ENCODE results near the gene CHST15. TPM values are rescaled to one million over a fixed set of nuclear protein-coding genes. Genes with fewer than 3 reads are reported as not detected.

Gene CHST15
- total and polyA plus RNA-seq, 7 experiments from 2014 or later = 0.27 to 43.3 (median 2.2) TPM

GRCh38 chr10:124107072-124107471 lies 13.7 kb upstream of the CHST15 start:
- H3K27ac Mint-ChIP-seq = no peak overlapping the region
- Histone ChIP-seq H3K36me3 (ENCODE audit: control insufficient read depth in 2 of 3, insufficient read depth in 3 of 3, low read length in 3 of 3) (no peaks in the 10 kb centered on the region), H3K27me3 (ENCODE audit: control insufficient read depth in 2 of 2, insufficient read depth in 2 of 2, low read length in 2 of 2) (no peaks in the 10 kb centered on the region), H3K4me3 (ENCODE audit: low read length) (no peak overlapping the region), H3K4me1 (ENCODE audit: control insufficient read depth in 2 of 2, insufficient read depth in 2 of 2, low read length in 2 of 2) (no peaks in the 10 kb centered on the region), H3K9me3 (ENCODE audit: control insufficient read depth in 2 of 3, low read length in 3 of 3) (no peaks in the 10 kb centered on the region), H3K27ac (ENCODE audit: low read depth, low read length) (no peak overlapping the region)
- ATAC-seq (no peak), DNase-seq (no peak)
- H3K36me3 Mint-ChIP-seq = peaks cover 0 to 3% (median 0%) of the 10 kb centered on the region in 5 donors
- peaks cover 0 to 3% (median 0%) of the 10 kb centered on the region in 11 donors for H3K9me3 Mint-ChIP-seq
- H3K4me1 Mint-ChIP-seq = peaks cover 0 to 3% (median 0%) of the 10 kb centered on the region in 7 donors
- peaks cover 0 to 8% (median 5%) of the 10 kb centered on the region in 5 donors for H3K27me3 Mint-ChIP-seq
- H3K4me3 Mint-ChIP-seq = no peak overlapping the region
- POLR2A ChIA-PET = no interaction called here
- intact Hi-C loops (cut with micrococcal nuclease) = no loop called here
- CTCF ChIA-PET = no interaction called here

- Mint-ChIP-seq H3K27me3 (peaks cover 0 to 8% (median 5%) of the 10 kb centered on the region in 5 donors), H3K4me3 (no peak overlapping the region), H3K9me3 (peaks cover 0 to 3% (median 0%) of the 10 kb centered on the region in 11 donors), H3K4me1 (peaks cover 0 to 3% (median 0%) of the 10 kb centered on the region in 7 donors), H3K27ac (peak overlapping the region in 1 of 9 donors; percentile 21), H3K36me3 (peaks cover 0 to 3% (median 0%) of the 10 kb centered on the region in 5 donors)
- intact Hi-C loops (cut with micrococcal nuclease) = no loop called here
- Histone ChIP-seq H3K27ac (ENCODE audit: low read depth, low read length) (no peak overlapping the region), H3K9me3 (ENCODE audit: control insufficient read depth in 2 of 3, low read length in 3 of 3) (no peaks in the 10 kb centered on the region), H3K4me1 (ENCODE audit: control insufficient read depth in 2 of 2, insufficient read depth in 2 of 2, low read length in 2 of 2) (no peaks in the 10 kb centered on the region), H3K36me3 (ENCODE audit: control insufficient read depth in 2 of 3, insufficient read depth in 3 of 3, low read length in 3 of 3) (no peaks in the 10 kb centered on the region), H3K4me3 (ENCODE audit: low read length) (no peak overlapping the region), H3K27me3 (ENCODE audit: control insufficient read depth in 2 of 2, insufficient read depth in 2 of 2, low read length in 2 of 2) (no peaks in the 10 kb centered on the region)
- DNase-seq (no peak), ATAC-seq (no peak)
- ChIA-PET CTCF (no interaction called here), POLR2A (no interaction called here)
Measured at GRCh38 chr10:124106241-124106879, 13.0 kb upstream of the CHST15 start.

GRCh38 chr10:124105594-124105993 lies 12.2 kb upstream of the CHST15 start:
- intact Hi-C loops (cut with micrococcal nuclease) = no loop called here
- no peak for ATAC-seq
- Histone ChIP-seq H3K27me3 (ENCODE audit: control insufficient read depth in 2 of 2, insufficient read depth in 2 of 2, low read length in 2 of 2) (no peaks in the 10 kb centered on the region), H3K27ac (ENCODE audit: low read depth, low read length) (no peak overlapping the region), H3K36me3 (ENCODE audit: control insufficient read depth in 2 of 3, insufficient read depth in 3 of 3, low read length in 3 of 3) (no peaks in the 10 kb centered on the region), H3K9me3 (ENCODE audit: control insufficient read depth in 2 of 3, low read length in 3 of 3) (peaks cover 0 to under 1% (median 0%) of the 10 kb centered on the region in 3 experiments), H3K4me1 (ENCODE audit: control insufficient read depth in 2 of 2, insufficient read depth in 2 of 2, low read length in 2 of 2) (no peaks in the 10 kb centered on the region), H3K4me3 (ENCODE audit: low read length) (no peak overlapping the region)
- H3K4me3 Mint-ChIP-seq = no peak overlapping the region
- no peak for DNase-seq
- H3K27me3 Mint-ChIP-seq = peaks cover 0 to 5% (median 0%) of the 10 kb centered on the region in 5 donors
- peaks cover 0 to 3% (median 0%) of the 10 kb centered on the region in 5 donors for H3K36me3 Mint-ChIP-seq
- H3K4me1 Mint-ChIP-seq = peaks cover 0 to 3% (median 0%) of the 10 kb centered on the region in 7 donors
- no peak overlapping the region for H3K27ac Mint-ChIP-seq
- peaks cover 0 to 4% (median 0%) of the 10 kb centered on the region in 11 donors for H3K9me3 Mint-ChIP-seq
- POLR2A ChIA-PET = no interaction called here
- CTCF ChIA-PET = no interaction called here

GRCh38 chr10:124105045-124105444 lies 11.6 kb upstream of the CHST15 start:
- H3K4me1 Mint-ChIP-seq = peaks cover 0 to 3% (median 0%) of the 10 kb centered on the region in 7 donors
- peaks cover 0 to 3% (median 0%) of the 10 kb centered on the region in 5 donors for H3K36me3 Mint-ChIP-seq
- H3K9me3 Mint-ChIP-seq = peaks cover 0 to 9% (median 0%) of the 10 kb centered on the region in 11 donors
- Histone ChIP-seq H3K4me1 (ENCODE audit: control insufficient read depth in 2 of 2, insufficient read depth in 2 of 2, low read length in 2 of 2) (no peaks in the 10 kb centered on the region), H3K36me3 (ENCODE audit: control insufficient read depth in 2 of 3, insufficient read depth in 3 of 3, low read length in 3 of 3) (no peaks in the 10 kb centered on the region), H3K9me3 (ENCODE audit: control insufficient read depth in 2 of 3, low read length in 3 of 3) (peaks cover 0 to 6% (median 0%) of the 10 kb centered on the region in 3 experiments), H3K27ac (ENCODE audit: low read depth, low read length) (no peak overlapping the region), H3K27me3 (ENCODE audit: control insufficient read depth in 2 of 2, insufficient read depth in 2 of 2, low read length in 2 of 2) (no peaks in the 10 kb centered on the region), H3K4me3 (ENCODE audit: low read length) (no peak overlapping the region)
- intact Hi-C loops (cut with micrococcal nuclease) = no loop called here
- POLR2A ChIA-PET = no interaction called here
- H3K27ac Mint-ChIP-seq = no peak overlapping the region
- H3K27me3 Mint-ChIP-seq = peaks cover 0 to 5% (median 0%) of the 10 kb centered on the region in 5 donors
- CTCF ChIA-PET = no interaction called here
- ATAC-seq (no peak), DNase-seq (no peak)
- no peak overlapping the region for H3K4me3 Mint-ChIP-seq

GRCh38 chr10:124104011-124104627 lies 10.7 kb upstream of the CHST15 start:
- H3K27ac Mint-ChIP-seq = no peak overlapping the region
- H3K36me3 Mint-ChIP-seq = peaks cover 0 to 4% (median 0%) of the 10 kb centered on the region in 5 donors
- Histone ChIP-seq H3K9me3 (ENCODE audit: control insufficient read depth in 2 of 3, low read length in 3 of 3) (peaks cover 0 to 11% (median 0%) of the 10 kb centered on the region in 3 experiments), H3K4me3 (ENCODE audit: low read length) (no peak overlapping the region), H3K4me1 (ENCODE audit: control insufficient read depth in 2 of 2, insufficient read depth in 2 of 2, low read length in 2 of 2) (no peaks in the 10 kb centered on the region), H3K36me3 (ENCODE audit: control insufficient read depth in 2 of 3, insufficient read depth in 3 of 3, low read length in 3 of 3) (no peaks in the 10 kb centered on the region), H3K27me3 (ENCODE audit: control insufficient read depth in 2 of 2, insufficient read depth in 2 of 2, low read length in 2 of 2) (no peaks in the 10 kb centered on the region), H3K27ac (ENCODE audit: low read depth, low read length) (no peak overlapping the region)
- ATAC-seq = no peak
- no peak for DNase-seq
- POLR2A ChIA-PET = no interaction called here
- H3K4me3 Mint-ChIP-seq = no peak overlapping the region
- H3K9me3 Mint-ChIP-seq = peaks cover 0 to 10% (median 0%) of the 10 kb centered on the region in 11 donors
- CTCF ChIA-PET = no interaction called here
- H3K27me3 Mint-ChIP-seq = peaks cover 0 to 7% (median 0%) of the 10 kb centered on the region in 5 donors
- intact Hi-C loops (cut with micrococcal nuclease) = no loop called here
- H3K4me1 Mint-ChIP-seq = peaks cover 0 to 3% (median 0%) of the 10 kb centered on the region in 7 donors

- Mint-ChIP-seq H3K4me3 (no peak overlapping the region), H3K9me3 (peaks cover 0 to 12% (median 2%) of the 10 kb centered on the region in 11 donors), H3K4me1 (no peaks in the 10 kb centered on the region), H3K27me3 (peaks cover under 1 to 15% (median 3%) of the 10 kb centered on the region in 5 donors), H3K27ac (no peak overlapping the region), H3K36me3 (peaks cover 0 to 4% (median 0%) of the 10 kb centered on the region in 5 donors)
- H3K27ac ChIP-seq (ENCODE audit: low read depth, low read length) = no peak overlapping the region
- ChIA-PET POLR2A (no interaction called here), CTCF (interaction anchor here (0.7 kb wide), 1 partner anchor 11 kb away, joined by 3 read pairs; no protein-coding TSS in a partner anchor)
- no peak for DNase-seq
- no peaks in the 10 kb centered on the region for H3K36me3 ChIP-seq (ENCODE audit: control insufficient read depth in 2 of 3, insufficient read depth in 3 of 3, low read length in 3 of 3)
- H3K27me3 ChIP-seq (ENCODE audit: control insufficient read depth in 2 of 2, insufficient read depth in 2 of 2, low read length in 2 of 2) = no peaks in the 10 kb centered on the region
- no peak overlapping the region for H3K4me3 ChIP-seq (ENCODE audit: low read length)
- intact Hi-C loops (cut with micrococcal nuclease) = no loop called here
- no peak for ATAC-seq
- no peaks in the 10 kb centered on the region for H3K4me1 ChIP-seq (ENCODE audit: control insufficient read depth in 2 of 2, insufficient read depth in 2 of 2, low read length in 2 of 2)
- H3K9me3 ChIP-seq (ENCODE audit: control insufficient read depth in 2 of 3, low read length in 3 of 3) = peaks cover 0 to 11% (median 0%) of the 10 kb centered on the region in 3 experiments
Measured at GRCh38 chr10:124101351-124101750, 8.0 kb upstream of the CHST15 start.
